UCSD-AML1 (cell line): ENCODE results near the gene ARHGEF39.
A peak's percentile ranks its signal among the peaks of the same experiment; 100 is the strongest.

Source experiments
- DNase-seq: peaks from one replicate; lab custom pipeline; 2025; ENCODE audit not compliant: unreplicated experiment; lab: John Stamatoyannopoulos, UW

ARHGEF39 gene

DNA sequence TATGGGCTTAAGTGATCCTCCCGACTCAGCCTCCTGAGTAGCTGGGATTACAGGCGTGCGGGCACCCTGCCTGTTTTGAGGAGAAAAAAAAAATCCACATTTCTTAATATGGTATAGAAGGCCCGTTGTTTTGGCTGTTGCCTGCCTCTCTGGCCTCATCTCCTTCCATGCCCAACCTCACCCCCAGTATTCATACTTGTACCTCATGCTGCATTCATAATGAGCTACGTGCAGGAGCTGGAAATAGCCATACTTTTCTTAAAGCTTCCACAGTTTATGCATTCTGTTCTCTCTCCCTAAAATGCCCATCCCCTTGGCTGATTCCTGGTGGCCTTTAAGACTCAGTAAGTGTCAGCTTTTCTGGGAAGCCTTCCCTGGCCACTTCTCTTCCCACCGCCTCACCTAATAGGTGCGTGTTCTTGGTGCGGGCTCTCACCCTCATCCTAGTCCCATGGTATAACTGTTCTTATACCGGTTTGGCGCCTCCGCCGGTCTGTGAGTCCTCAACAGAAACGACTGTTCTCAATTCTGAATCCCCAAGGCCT is 26.8 kb upstream of the ARHGEF39 start:
- DNase-seq: no peak

DNA sequence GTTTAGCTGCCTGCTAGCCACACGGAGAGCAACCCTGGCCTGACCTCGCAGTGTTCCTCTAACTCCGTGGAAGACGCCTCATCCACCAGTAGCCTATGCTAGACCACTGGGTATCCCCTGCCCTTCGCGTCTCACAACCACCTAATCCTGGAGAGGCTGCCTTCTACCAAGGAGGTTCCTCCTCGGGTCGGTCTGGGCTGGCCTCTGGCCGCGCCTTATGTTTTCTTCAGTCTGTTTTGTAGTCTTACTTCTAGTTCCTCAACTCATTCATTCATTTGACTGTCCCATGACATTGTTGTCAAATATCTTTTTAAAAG is 26.3 kb upstream of the ARHGEF39 start:
- DNase-seq: no peak

DNA sequence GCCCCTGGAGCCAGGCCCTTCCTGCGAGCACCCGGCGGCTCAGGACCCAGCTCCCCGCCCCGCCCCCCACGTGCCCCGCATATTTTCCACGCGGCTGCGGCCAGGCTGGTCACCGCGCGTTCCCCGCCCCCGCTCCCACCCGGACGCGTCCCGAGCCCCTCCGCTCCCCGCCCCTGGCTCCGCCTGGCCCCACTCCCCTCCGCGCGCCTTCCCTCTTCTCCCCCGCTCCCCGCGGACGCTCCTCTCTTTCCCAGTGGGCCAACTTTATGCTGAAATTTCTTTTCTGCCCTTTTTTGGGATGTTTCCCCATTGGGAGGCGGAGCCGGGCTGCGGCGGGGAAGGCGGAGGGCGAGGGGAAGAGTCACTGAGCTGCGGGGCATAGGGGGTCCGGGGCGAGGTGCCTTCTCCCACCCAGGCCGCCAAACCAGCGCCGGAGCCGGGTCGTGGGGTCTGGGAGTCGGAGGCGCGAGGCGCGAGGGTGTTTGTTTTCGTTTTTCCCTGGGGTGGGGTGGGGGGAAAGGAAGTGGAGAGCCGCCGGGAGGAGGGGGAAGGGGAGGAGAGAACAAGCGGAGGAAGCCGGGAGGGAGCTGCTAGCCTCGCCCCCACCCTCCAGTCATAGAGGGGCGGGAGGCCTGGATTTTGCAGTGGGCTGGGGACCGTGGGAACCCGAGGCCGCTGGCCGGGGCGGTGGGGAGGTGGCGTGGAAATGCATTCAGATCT is 25.8 kb upstream of the ARHGEF39 start:
- DNase-seq: peak; percentile 64

DNA sequence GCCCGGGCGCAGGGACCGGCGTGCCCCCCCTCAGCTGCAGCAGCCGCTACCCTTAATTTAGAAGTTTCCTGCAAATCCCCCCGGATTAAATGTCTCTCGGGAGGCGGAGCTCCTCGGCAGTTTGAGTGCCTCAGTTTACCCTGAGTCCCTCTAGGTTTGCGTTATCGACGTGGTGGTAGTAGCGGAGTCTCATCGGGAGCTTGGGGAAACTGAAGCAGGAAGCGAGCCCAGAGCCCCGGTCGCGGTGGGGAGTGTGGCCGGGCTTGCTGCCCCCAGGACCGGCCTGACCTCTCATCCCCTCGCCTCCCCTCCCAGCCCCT is 25.3 kb upstream of the ARHGEF39 start:
- DNase-seq: no peak

DNA sequence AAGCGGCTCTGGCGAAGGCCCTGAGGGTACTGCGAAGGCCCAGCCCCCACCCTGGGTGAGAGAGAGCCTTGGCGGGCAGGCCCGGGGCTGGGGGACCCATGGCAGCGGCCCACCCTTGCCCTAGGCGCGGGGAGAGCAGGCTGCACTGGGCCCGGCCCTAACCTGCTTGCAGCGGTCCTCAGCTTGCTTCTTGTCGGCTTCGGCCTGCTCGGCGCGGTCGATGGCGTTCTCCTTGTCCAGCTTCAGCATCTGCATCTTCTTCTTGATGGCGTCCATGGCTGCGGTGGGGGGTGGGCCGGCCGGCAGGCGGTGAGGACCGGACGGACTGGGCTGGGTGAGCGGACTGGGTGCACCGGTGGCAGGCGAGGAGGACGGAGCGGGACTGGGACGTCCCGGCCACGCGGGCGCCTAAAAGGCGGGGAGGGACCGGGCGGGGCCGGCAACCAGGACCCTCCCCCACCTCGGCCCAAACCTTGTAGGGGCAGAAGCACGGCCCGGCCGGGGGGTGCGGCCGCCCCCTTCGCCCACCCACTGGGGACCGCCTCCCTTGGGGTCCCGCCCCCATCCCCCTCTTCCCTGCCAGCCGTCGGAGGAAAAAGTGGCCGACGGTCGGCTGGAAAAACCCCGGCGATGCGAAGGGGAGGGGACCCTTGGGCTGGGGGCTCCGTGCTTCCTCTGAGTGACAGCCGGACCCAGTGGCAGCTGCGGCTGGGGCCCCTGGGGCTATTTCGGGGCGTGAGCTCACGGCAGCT is 24.7 kb upstream of the ARHGEF39 start, which contains the start of gene TPM2:
TSS of gene TPM2 (minus strand) at position 384 of the 752 bp plus-strand sequence. CDS start at position 276, 108 bp downstream.
- no peak for DNase-seq

DNA sequence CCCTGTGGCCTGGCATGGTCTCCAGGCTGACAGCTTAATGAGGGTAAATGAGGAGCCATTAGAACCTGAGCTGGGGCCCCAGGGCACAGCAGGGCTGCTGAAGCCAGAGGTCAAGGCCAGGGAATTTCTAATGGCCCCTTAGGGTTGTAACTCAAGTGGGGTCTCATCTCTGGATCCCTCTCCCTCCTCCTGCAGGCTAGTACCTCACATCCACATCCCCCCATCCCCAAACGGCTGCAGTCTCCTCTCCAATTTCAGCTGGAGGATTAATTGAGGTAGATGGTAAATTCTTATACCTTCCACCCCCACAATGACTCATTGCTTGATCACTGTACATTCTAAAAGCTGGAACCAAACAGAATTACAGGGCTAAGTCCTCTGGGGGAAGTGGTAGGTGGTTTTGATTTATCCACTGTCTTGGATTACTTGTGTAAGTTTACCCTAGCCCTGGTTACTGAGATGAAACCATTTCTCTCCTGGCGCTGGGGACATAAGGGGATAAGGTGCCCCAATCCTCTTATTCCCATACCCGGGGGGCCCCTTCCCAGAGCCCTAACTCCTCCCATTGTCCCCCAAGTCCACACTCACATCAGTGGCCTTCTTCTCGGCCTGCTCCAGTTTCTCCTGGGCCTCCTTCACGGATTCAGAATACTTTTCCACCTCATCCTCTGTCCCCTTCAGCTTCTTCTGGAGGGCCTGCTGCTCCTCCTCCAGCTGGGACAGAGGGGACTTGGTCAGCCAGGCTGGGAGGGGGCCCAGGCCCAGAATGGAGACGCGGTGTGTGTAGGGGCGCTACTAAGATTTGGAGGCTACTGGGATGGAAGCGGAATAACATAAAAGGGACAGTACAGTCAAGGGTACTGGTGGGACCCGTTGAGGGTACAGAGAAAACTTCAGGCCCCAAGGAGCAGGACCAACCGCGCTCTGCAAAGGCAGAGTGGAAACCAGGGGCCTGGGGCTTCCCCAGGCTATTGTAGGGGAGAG is 23.9 kb upstream of the ARHGEF39 start:
- DNase-seq: no peak

DNA sequence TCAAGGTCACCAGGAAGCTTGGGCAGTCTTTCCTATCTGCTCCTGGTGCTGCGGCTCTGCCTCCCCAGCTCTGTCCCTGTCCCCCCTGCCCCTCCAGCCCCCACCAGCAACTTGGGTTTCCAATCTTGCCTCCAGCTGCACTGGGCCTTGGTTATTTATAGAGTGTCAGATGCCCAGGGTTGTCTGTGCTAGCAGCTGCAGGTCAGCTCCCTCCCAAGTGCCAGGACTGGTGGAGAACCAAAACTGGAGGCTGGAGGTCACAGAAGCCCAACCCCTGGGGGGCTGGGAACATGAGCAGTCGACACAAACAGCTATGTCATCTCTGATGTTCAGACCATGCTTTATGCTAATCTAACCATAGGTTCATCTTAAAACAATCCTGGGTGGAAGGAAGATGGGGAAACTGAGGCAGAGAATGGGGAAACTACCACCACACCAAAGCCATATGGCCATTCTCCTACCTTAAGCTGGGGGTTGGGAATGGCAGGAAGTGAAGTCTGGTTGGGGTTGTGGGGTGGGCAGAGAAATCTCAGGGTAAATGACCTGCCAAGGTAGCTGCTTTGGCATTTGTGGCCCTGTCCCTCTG is 23.1 kb upstream of the ARHGEF39 start:
- no peak for DNase-seq

DNA sequence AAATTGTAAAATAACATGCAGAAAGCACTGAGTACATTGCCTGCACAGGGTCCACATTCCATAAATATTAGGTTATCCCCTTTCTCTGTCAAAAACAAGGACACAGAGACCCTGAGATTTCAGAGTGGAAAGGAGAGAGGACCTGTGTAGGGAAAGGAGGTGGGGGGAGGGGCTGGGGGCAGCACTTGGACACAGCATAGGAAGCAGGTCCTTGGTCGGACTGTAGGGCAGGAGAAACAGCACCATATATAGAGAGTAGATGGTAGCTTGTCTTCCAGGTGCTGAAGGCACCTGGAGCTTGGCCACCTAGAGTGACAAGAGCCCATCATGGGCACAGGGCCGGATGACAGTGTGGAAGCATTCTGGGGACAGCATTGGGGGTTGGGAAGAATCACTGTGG is 22.3 kb upstream of the ARHGEF39 start:
- DNase-seq: no peak

DNA sequence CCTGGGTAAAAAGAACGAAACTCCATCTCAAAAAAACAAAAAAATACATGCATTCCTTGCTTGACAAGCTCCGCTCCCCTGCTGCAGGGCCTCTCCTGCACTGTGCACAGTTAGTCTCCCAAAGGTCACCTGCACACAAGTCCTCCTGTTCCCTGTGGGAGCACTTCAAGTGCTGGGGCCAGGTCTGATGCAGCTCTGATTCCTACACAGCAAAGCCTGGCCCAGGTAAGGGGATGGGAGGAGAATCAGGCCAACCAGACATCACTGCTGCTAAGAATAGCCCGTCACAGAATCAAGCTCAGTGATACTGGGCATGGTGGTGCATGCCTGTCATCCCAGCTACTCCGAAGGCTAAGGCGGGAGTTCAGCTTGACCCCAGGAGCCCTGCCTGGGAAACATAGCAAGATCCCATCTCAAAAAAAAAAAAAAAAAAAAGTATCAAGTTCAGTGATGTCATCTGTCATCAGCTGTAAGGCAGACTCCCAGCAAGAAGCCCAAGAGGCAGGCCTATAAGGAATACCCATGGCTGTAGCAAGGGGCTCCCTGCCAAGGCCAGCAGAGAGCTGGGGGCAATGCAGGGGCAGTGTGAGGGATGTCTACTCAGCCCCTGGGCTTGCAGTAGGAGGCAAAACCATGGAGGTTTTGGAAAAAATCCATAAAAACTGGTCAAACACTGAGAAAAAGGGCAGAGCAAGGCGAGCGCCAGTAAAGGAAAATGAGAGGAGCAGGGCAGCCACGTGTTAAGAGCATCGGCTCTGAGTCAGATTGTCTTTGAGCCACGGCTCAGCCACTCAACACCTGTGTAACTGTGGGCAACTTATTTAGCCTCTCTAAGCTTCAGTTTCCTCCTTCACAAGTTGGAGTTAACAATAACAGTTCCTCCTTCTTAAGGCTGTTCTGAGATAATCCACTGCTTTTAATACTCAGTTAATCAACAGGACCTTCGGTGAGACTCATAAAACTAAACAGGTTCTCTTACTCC is 21.5 kb upstream of the ARHGEF39 start:
- DNase-seq: no peak

DNA sequence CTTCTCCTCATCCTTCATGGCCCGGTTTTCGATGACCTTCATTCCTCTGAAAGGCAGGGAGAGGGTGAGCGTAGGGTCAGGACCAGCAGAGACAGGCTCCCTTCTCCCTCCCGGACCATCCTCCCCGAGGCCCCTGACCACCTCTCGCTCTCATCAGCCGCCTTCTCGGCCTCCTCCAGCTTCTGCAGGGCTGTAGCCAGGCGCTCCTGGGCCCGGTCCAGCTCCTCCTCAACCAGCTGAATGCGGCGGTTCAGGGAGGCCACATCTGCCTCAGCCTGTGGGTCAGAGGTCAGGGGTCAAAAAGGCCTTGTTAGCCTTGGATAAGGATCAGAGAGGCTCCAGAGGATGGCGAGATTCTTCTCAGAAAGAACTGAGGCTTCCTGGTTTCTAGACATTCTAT is 20.5 kb upstream of the ARHGEF39 start:
- DNase-seq: no peak

DNA sequence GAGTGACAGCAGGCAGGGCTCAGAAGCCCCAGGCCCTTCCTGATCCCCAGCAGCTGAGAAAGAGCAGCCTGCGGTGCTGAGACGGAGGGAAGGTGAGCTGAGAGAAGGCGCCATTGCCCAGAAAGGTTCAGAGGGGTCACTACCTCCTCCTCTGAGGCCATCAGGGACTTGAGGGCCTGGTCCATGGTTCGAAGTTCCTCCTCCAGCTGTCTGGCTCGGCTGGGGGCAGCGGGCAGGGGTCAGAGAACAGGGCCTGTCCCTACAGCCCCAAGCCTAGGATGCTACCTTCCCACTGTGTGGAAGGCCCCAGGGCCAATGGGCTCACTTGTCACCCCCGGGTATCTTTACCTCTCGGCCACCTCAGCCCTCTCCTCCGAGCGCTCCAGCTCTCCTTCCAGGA is 19.9 kb upstream of the ARHGEF39 start:
- no peak for DNase-seq

DNA sequence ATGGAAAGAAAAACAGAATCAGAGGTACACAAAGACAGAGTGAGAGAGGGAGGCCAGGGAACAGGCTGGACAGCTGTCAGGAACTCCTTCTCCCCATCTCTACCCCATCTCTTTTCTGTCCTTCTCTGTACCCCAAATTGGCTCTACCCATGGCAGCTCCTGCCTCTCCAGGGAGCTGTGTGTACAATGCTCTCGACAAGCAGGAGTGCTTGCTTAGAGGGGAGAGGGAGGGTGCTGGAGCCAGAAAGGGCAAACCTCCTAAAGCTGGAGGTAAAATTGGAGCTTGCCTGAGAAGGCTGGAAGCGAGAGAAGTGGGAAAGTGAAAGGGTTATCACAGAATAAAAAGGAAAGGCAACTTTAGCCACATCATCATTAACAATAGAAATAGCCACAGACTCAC is 18.3 kb upstream of the ARHGEF39 start:
- DNase-seq: no peak

DNA sequence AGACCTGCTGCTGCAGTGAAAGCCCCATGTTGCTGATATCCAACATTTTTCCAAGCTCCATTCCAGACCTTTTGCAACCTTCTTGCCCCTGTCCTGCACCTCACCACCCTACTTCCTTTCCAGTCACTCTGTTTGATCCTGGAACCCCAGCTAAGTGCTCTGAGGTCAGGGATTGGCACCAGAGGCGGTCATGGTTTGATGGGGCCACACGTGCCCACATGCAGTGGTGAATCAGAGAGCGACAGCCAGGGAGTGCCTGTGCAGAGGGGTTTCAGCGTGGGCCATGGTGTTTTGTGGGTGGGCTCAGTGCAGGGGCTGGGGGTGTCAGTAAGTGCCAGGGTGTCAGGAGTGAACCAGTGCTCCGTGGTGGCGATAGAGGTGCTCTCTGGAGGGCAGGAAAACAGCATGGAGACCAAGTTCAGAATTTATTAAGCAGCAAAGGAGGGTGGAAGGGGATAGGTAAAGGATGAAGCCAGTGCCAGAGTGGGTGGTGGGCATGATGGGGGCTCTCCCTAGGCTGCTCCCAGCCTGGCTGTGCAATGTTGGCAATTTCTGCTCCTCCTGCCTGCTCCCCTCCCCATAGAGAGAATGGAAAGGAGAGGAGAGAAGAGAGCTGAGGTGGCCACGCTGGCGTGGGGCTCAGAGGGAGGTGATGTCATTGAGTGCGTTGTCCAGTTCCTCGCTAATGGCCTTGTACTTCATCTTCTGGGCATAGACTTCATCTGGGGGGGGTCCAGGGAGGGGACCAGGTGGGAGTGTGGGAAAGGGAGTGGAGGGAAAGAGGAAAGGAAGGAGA is 17.7 kb upstream of the ARHGEF39 start:
- DNase-seq: no peak

DNA sequence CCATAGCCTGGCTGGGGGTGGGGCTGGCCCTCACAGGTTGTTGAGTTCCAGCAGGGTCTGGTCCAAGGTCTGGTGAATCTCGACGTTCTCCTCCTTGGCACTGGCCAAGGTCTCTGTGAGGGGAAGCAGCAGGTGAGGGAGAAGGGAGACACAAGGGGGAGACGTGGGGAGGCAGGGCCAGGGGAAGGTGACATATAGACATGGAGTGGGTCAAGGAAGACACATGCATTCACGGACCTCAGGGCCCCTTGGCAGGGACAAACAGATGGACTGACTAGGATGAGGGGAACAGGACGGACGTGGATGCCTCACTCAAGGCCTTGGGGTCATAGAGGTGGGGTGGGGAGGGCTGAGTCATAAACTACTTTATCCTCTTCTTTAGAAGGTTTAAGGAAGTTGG is 17.1 kb upstream of the ARHGEF39 start:
- no peak for DNase-seq

DNA sequence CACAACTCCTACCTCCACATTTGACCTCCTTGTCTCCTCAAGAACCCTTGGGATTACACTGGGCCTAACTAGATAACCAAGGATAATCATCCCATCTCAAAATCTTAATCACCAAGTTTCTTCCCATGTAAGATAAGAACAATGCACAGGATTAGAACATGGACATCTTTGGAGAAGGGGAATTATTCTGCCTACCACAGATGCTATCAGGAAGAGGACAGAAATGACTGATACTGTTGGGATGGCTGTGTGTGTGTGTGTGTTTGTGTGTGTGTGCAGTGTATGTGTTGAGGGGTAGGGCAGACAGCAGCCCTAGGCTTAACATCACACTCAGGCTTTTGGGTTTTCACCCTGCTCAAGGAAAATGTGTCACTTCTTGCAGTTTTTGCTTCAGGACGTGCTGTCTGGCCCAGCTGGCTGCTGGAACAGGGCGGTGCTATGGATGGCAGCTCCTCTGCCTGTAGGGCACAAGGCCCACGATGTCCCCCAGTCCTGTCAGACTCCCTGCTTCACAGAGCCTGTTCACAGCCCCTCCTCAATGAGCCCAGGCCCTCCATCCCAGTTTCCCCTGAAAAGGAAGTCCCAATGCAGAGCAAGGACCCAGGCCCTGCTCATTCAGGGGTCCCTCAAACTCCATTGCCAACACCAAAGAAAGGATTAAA is 16.5 kb upstream of the ARHGEF39 start:
- DNase-seq: no peak

DNA sequence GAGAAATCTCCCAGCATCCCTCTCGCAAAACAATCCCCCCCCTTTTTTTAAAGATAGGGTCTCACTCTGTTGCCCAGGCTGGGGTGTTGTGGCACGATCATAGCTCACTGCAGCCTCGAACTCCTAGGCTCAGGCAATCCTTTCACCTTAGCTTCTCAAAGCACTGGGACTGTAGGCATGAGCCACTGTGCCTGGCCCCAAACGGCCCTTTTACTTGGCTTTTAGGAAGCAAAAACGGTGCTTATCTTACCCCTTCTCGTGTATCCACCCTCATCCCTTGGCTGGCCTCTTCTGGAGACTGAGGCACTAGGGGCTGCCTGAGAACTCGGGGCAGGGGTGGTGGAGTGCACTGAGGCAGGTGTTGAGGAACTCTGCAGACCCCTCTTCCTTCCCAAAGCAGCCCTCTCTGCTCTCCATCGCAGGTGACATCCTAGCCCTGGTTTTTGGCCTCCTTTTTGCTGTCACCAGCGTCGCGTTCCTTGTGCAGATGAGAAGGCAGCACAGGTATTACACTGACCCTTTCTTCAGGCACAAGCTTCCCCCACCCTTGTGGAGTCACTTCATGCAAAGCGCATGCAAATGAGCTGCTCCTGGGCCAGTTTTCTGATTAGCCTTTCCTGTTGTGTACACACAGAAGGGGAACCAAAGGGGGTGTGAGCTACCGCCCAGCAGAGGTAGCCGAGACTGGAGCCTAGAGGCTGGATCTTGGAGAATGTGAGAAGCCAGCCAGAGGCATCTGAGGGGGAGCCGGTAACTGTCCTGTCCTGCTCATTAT is 15.5 kb upstream of the ARHGEF39 start:
- no peak for DNase-seq

DNA sequence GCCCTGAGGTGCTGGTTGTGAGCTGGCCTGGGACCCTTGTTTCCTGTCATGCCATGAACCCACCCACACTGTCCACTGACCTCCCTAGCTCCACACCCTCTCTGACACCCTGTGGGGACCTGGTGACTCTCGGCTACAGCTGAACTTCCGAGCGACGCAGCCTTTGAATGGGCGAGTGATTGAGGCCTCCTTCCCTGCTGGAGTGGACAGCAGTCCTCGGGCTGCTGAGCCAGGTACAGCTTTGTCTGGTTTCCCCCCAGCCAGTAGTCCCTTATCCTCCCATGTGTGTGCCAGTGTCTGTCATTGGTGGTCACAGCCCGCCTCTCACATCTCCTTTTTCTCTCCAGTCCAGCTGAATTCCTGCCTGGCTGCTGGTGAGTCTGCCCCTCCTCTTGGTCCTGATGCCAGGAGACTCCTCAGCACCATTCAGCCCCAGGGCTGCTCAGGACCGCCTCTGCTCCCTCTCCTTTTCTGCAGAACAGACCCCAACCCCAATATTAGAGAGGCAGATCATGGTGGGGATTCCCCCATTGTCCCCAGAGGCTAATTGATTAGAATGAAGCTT is 14.9 kb upstream of the ARHGEF39 start:
- no peak for DNase-seq
